ENCODE data around the gene DUS1L. TPM values are rescaled to one million over a fixed set of nuclear protein-coding genes. Genes with fewer than 3 reads are reported as not detected.

The DUS1L gene
- total and polyA plus RNA-seq, 2 donors (not counting 1 experiment from before 2014, with no cell fraction given): 109 to 241 TPM

DNA sequence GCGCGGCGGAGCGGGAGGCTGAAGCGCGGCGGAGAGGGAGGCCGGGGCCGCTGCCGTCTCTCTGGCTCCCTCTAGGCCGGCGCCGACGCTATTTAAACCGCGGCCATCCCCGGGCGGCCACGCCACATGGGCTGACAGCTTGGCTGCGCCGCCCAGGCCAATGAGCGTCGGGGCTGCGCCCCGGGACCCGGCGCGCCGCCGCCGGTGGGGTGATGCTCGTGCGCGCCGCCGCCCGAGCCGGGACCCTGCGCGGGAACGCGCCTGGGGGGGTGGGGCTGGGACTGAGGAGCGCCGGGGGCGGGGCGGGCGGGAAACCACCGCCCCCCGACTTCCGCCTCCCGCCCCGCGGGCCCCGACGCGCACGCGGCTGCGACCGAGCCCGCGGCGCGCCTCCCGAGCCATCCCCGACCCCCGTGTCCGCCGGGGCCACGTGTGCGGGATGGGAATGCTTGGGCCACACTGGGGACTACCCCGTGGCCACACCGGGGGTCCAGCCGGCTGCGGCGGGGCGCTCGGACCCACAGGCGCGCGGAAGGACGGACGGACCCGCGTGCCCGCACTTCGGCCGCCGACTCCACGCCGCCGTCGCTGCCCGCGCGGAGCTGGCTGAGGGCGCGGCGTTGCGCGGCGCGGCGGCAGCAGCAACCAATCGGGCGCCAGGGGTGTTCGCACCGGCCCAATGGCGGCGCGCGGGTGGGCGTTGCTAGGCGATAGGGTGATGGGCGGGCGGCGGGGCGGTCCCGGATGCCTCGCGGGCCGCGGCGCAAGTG is 32.8 kb upstream of the DUS1L start, which contains the start of gene FASN:
TSS of gene FASN (minus strand) at position 68 of the 770 bp plus-strand sequence. CDS start 1,791 bp downstream, outside the sequence.
- peak; percentile 76 for ATAC-seq (ENCODE audit: low read depth)
- CTCF ChIA-PET: interaction anchor here (0.9 to 1.4 kb wide), 5 partner anchors 8 to 351 kb away, joined by 3 to 5 read pairs (median 3); no protein-coding TSS in a partner anchor
- peaks cover 0 to 17% of the 10 kb centered on the region in 2 experiments for H3K36me3 ChIP-seq (replicated peaks in 1 of 2; ENCODE audit: control extremely low read depth in 1 of 2, control insufficient read depth in 1 of 2, extremely low read depth in 1 of 2, insufficient read depth in 2 of 2, low read length in 1 of 2)
- WGBS (ENCODE audit: insufficient coverage): under 1% methylated on average over 115 of the region's 124 CpGs
- H3K79me2 ChIP-seq (ENCODE audit: control insufficient read depth, insufficient read depth, low read length): peaks cover 31% of the 10 kb centered on the region
- DNase-seq: peak; percentile 97
- no peaks in the 10 kb centered on the region for H3K27me3 ChIP-seq (replicated peaks in 1 of 4; ENCODE audit: control extremely low read depth in 1 of 4, control insufficient read depth in 3 of 4, insufficient read depth in 4 of 4, low read length in 3 of 4)
- POLR2A ChIA-PET: interaction anchor here (1.0 to 1.8 kb wide), 5 partner anchors 32 to 265 kb away, joined by 3 to 9 read pairs (median 4); partner anchors contain the start of genes CENPX, DCXR, DUS1L and GPS1
- Mint-ChIP-seq H3K4me3 (peak within 1 kb of the TSS; percentile 82), H3K27me3 (no peaks in the 10 kb centered on the region), H3K4me1 (peaks cover 9% of the 10 kb centered on the region), H3K27ac (peak within 1 kb of the TSS; percentile 89), H3K9me3 (ENCODE audit: insufficient read depth) (no peaks in the 10 kb centered on the region)
- intact Hi-C loops (cut with micrococcal nuclease): loop anchor here (1.0 to 10.0 kb wide), 7 partner anchors 8 to 954 kb away; partner anchors contain the start of genes CCDC57, DCXR, DUS1L and GPS1
- H2AFZ ChIP-seq (ENCODE audit: insufficient read depth, low read depth, low read length, poor library complexity, severe bottlenecking): peak within 1 kb of the TSS; percentile 82
- TF ChIP-seq EZH2 (IDR thresholded peaks at IDR 0.05; ENCODE audit: borderline replicate concordance, insufficient read depth, low read depth, low read length, poor library complexity, severe bottlenecking): no peak
- TF ChIP-seq, protein P1, sequence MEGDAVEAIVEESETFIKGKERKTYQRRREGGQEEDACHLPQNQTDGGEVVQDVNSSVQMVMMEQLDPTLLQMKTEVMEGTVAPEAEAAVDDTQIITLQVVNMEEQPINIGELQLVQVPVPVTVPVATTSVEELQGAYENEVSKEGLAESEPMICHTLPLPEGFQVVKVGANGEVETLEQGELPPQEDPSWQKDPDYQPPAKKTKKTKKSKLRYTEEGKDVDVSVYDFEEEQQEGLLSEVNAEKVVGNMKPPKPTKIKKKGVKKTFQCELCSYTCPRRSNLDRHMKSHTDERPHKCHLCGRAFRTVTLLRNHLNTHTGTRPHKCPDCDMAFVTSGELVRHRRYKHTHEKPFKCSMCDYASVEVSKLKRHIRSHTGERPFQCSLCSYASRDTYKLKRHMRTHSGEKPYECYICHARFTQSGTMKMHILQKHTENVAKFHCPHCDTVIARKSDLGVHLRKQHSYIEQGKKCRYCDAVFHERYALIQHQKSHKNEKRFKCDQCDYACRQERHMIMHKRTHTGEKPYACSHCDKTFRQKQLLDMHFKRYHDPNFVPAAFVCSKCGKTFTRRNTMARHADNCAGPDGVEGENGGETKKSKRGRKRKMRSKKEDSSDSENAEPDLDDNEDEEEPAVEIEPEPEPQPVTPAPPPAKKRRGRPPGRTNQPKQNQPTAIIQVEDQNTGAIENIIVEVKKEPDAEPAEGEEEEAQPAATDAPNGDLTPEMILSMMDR (IDR thresholded peaks at IDR 0.05): peak; percentile 58
- no peaks in the 10 kb centered on the region for H3K9me3 ChIP-seq (ENCODE audit: control extremely low read depth in 1 of 3, control insufficient read depth in 2 of 3, insufficient read depth in 1 of 3, low read length in 2 of 3)
- H3K4me3 ChIP-seq (ENCODE audit: control extremely low read depth in 1 of 5, extremely low read depth in 1 of 5, insufficient read depth in 1 of 5, low read depth in 2 of 5, low read length in 4 of 5): peak within 1 kb of the TSS; percentile 11 to 78 (median 64)
- H3K27ac ChIP-seq (ENCODE audit: low read length in 2 of 2): peak within 1 kb of the TSS; percentile 88 to 89
- H3K4me2 ChIP-seq (replicated peaks; ENCODE audit: low read depth, low read length, poor library complexity, severe bottlenecking): peak within 1 kb of the TSS; percentile 99
- peak within 1 kb of the TSS; percentile 78 for H3K9ac ChIP-seq (ENCODE audit: low read length)
- peaks cover 15% of the 10 kb centered on the region for H4K20me1 ChIP-seq (ENCODE audit: control insufficient read depth, insufficient read depth, low read length, poor library complexity, severe bottlenecking)
- H3K4me1 ChIP-seq (ENCODE audit: control insufficient read depth in 2 of 2, insufficient read depth in 2 of 2, low read length in 2 of 2): peaks cover 16 to 28% of the 10 kb centered on the region in 2 donors
